Measurements from ENCODE around the gene NTM.

GRCh38 chr11:131947511-131947910, 577.1 kb downstream of the NTM start:
- TF ChIP-seq CTCF (conservative IDR thresholded peaks at IDR 0.05; ENCODE audit: low read depth, low read length) (no peak), EZH2 (IDR thresholded peaks at IDR 0.05; ENCODE audit: borderline replicate concordance, low read depth, low read length, poor library complexity, severe bottlenecking) (no peak)
